SHP77 treated with DMSO at 0.1 percent for 48 hours (cell line): ENCODE measurements around the gene DQX1.
"Not testable (repeated sequence)": the region's sequence is repeated elsewhere in the genome, so short reads cannot be mapped to it uniquely, and the experiment has no call there.

Source experiments
- DNase-seq: peaks from one replicate; lab custom pipeline; 2025; lab: John Stamatoyannopoulos, UW

Gene DQX1, protein sequence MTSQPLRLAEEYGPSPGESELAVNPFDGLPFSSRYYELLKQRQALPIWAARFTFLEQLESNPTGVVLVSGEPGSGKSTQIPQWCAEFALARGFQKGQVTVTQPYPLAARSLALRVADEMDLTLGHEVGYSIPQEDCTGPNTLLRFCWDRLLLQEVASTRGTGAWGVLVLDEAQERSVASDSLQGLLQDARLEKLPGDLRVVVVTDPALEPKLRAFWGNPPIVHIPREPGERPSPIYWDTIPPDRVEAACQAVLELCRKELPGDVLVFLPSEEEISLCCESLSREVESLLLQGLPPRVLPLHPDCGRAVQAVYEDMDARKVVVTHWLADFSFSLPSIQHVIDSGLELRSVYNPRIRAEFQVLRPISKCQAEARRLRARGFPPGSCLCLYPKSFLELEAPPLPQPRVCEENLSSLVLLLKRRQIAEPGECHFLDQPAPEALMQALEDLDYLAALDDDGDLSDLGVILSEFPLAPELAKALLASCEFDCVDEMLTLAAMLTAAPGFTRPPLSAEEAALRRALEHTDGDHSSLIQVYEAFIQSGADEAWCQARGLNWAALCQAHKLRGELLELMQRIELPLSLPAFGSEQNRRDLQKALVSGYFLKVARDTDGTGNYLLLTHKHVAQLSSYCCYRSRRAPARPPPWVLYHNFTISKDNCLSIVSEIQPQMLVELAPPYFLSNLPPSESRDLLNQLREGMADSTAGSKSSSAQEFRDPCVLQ

DNA sequence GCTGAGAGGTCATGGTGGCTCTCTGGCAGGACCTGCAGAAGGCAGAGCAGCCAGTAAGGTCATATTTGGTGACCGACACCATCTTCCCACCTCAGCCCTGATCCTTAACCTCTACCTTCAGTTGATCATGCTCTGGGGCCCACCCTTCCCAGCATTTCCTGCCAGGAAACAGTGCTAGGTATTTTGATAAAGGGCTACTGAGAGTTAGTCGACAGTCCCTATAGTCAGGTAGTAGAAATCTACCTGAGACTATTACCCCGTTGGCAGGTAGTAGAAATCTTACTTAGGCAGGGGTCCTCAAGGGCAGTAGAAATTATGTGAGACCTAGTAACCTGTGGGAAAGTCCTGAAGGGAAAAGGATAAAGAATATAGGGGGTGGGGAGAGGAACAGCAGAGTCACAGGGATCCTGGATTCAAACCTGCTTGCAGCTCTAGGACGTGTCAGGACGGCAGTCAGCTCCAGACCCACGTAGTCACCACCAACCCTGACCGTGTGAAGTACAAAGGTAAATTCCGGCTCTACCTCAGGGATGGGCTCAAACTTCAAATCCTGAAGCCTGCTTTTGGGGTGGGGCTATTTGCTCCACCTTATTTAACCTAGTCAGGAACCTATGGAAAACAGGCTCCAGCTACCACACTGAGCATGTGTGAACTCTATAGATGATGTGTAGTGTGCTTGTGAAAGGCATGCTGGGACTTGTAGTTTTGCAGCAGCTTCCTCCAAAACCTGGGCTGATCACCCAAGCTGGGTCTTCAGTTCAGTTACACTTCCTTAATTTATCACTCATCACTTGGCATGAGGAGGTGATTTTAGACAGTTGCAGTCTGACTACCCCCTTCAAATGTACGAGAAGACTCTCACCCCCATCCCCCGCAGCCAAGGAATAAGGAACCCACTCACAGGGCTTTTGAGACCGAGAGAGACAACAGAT lies at the start of gene DQX1:
DQX1 (minus strand) TSS at position 515 of the 932 bp plus-strand sequence; CDS start at position 13, 502 bp downstream.
- no peak for DNase-seq

DNA sequence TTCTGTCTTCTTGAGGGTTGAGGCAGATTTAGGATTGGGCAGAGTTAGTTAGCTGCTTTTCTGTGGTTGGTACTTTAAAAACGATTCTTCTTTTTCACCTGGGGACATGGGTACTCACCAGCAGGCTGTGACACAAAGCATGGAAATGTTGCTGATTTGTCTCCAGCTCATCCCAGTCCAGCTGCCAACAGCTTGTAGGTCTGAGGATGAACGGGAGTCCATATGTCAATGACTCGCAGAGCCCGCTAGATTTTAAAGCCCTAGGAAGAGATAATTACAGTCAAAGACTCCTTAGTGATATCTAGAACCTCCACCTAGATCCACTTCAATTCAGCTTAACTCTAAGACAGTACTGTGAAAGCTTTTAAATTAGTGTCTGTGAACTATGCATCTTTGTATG lies 49.3 kb upstream of the DQX1 start:
- no peak for DNase-seq

DNA sequence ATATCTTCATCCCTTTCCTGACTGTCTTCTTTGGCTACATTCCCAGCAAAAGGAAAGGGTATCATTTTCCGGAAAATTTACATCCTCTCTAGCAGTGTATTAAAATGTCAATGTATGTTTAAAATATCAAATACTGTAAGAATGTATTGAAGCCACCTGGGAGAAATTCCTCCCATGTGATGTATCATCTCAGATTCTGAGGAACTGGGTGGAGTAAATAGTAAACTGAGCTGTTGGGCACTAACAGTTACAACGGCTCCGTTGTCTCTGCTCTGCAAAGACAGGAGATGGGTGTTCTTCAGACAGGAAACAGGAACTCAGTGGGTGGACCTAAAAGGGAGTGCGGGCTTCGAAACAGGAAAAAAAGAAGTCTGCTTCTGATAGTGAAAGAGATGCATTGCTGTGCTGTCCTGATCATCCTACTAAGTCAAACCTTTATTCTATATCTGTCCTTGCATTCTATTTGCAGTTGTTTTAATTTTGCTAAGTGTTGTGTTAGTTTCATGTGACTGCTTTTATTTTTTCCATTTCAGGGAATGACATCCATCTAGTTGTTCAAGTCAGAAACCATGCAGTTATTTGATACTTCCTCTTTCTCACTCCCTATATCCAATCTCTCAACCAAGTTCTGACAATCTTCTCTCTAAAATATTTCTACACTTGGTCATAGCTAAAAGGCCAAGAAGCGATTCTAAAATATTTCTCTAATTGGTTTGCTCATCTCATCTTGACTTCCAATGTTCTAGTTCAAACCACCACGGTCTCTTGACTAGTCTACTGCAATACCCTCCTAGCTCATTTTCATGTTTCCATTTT lies 47.9 kb upstream of the DQX1 start:
- DNase-seq: no peak

DNA sequence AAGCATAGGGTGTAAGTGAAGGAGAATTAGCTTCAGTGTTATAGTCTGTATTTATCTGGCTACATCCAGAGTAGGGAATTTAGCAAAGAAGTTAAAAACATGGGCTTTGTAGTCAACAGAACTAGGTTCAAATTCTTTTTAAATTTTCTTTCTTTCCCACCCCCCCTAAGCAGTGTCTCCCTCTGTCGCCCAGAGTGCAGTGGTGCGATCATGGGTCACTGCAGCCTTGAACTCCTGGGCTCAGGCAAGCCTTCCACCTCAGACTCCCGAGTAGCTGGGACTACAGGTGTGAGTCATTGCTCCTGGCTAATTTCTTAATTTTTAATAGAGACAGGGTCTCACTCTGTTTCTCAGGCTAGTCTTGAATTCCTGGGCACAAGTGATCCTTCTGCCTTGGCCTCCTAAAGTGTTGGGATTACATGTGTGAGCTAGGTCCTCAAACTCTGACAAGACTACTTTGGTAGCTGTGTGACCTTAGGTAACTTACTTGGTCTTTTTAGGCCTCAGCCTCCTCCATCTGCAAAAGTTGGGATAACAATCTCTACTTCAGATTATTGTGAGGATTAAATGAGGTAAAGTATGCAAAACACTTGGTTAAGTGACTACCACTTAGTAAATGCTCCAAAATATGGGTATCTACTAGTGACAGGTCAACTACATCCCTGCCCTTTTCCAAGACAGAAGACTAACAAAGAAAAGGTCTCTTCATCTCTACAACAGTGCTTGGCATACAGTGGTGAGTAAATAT lies 46.3 kb upstream of the DQX1 start:
- DNase-seq: no peak

DNA sequence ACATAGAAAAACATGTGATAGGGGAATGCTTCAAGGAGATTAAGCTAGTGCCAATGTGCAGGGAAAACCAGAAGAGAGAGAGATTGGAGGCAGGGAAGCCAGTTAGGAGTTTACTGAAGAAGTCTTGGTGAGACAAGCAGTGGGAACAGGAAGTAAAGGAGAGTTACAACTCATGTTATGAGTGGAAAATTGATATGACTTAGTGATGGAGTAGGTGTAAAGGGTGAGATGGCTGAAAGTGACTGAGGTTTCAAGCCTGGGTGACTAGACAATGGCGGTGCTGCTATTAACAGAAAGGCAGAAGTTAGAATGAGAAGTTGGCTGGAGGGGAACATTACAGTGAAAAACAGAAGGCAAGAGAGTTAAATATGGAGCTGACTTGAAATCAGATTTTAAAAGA lies 45.0 kb upstream of the DQX1 start:
- DNase-seq: no peak

DNA sequence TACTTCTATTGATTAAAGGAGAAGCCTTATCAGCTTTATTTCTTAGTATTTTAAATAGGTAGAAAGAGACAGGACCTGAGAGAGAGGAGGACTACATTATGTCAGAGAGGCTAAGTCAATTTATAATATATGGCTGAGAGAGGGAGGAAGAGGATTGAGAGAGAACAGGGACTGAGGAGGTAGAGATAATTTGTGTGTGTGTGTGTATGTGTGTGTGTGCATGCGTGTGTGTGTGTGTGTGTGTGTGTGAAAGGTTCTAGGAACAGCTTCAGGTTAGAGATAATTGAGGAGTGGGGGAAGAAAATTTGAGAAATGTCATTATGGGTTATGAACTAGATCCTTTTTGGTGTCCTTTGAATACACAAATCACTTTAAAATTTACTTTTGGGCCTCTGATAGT lies 43.7 kb upstream of the DQX1 start:
- no peak for DNase-seq

DNA sequence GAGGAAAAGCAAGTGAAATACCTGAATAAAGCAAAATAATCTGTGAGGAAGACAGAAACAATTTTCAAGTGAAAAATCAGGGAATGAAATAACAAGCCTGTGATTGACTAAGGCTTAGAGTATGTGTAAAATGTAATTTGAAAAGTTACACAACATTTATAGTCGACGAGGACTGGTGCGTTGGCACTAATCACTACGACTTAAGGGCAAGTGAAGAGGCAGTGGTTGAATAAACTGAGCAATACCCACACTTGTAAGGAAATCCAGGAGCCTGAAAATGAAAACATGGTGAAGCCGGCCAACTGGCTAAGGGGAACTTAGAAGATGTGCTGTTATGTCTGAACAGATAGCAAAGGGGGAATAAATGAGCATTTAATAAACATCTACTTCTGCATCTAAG lies 41.9 kb upstream of the DQX1 start:
- no peak for DNase-seq

DNA sequence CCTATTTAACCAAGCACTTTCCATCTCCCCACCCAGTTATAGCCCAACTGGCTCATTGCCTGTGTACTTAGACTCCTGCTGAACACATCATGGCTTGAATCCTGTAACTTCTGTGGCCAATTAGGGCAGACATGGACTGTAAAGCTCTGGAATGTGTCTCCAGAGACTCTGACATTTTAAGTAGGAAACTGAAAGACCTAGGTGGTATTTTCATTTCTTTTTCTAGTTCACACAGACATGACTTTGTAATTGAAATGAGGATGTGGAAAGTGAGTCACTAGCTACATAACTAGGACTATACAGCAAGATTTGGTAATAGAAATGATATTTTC lies 40.7 kb upstream of the DQX1 start:
- DNase-seq: no peak

DNA sequence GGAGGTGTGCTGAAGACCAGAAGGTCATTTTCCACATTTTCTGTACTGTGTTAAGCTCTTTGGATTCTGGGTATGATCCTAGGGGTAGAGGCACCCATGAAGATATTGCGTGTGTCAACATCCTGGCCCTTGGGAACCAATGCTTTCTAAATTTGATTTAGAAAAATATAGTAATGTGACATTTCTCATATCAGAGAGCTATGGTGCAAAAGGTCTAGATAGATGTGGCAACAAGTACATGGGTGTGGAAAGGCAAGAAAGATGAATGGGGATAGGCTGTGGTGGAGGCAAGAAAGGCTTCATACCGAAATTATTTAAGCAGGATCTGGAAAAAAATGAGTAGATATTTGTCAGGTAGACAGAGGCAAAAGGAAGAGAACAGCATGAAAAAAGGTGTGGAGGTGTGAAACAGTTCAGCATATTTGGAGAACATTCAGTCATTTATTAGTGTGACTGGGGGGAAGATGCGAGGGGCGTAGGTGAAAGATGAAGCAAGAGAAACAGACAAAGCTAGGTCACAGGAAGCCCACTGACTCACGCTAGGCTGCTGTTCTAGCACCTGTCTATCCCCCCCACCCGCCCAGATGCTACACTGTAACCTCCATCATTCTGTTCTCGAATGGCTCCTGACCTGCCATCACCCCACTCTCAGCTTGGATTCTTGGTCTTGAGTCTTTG lies 40.2 kb upstream of the DQX1 start:
- DNase-seq: no peak

DNA sequence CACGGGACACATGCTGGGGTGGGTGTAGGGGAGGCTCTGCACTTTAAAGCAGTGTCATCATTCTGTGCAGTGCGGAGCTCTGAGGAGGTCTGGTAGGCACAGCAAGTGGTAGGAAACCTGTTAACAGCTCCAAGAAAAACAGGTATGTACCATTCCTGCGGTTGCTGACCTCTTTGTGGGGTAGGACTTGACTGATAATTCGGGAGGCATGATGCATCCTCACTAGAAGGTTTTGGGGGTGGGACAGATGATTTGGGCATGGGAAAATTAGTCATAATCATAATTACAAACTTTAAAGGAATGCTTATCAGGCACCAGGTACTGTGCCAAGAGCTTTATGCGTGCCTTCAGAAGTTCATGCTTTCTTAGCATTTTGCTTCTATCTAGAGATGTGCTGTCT lies 38.2 kb upstream of the DQX1 start:
- DNase-seq: no peak

DNA sequence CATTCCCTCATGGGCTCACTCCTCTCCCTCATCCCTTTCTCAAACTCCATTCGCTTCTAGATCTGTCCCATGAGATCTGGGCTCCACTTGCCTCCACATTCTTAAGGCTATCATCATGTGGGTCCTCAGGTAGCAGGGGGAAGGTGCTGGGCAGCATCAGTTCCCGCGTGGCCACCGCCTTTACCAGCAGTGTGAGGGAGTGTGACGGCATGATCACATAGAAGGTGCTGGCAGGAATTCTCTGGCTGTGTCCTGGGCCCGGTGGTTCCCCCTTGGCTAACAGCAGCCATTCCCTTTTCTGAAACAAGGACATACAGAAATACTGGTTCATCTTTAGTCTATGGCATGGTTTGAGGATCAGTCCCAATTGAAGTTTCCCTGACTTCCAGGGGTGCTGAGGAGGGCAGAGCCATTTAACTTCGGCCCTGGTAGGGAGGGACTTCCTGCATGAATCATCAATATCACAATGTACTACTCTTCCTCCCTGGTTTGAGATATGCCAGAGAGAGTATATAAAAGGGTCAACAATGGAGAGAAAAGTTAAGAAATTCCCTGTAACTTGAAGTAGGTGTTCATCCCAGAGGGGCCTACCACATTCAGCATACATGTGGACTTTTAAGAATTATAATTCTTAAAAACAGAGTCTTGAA lies 36.2 kb upstream of the DQX1 start:
- no peak for DNase-seq

DNA sequence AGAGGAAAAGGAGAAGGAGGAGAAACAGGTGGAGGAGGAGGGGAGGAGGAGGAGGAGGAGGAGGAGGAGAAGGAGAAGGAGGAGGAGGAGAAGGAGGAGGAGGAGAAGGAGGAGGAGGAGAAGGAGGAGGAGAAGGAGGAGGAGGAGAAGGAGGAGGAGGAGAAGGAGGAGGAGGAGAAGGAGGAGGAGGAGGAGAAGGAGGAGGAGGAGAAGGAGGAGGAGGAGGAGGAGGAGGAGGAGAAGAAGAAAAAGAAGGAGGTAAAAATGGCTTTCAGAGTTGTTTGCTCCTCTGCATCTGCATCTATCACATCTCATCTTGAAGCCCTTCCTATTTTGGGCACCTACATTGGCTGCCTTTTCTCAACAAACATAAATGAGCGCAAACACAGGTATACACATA lies 35.0 kb upstream of the DQX1 start:
- not testable (repeated sequence) for DNase-seq

DNA sequence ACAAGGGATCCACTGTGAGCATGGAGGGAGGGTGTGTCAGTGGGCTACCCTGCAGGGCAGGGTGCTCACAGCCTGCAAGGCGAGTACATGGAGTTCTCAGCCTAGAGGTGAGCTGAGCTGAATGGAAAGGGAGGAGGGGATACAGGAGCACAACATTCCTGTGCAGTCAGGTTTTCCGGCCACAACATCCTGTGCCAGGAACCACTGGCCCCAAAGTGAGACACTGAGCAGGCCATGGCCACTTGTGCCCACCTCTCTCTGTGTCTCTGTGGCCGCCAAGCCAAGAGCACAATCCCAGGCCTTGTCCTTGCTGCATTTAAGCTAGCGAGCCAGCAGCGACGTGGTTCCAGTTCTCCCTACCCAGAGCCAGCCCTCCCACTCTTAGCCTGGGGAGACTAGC lies 34.6 kb upstream of the DQX1 start:
- DNase-seq: no peak

DNA sequence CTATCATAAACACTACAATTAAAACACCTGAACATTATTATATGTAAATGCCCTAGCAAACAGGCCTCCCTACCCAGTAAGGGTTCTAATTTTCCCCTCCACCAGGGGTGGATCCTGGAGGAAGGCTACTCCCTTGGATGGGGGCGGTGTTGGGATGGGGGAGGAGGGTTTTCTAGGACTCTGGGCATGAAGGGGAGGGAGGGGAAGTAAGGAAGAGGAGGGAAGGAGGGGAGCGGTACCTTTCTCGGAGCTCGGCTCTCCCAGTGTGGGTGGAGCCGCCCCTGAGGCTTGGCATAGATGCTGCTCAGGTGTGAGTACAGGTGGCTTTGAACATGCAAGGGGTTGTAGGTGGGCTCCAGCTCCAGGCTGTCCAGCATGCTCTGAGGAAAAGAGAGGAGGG lies 33.9 kb upstream of the DQX1 start:
- no peak for DNase-seq

DNA sequence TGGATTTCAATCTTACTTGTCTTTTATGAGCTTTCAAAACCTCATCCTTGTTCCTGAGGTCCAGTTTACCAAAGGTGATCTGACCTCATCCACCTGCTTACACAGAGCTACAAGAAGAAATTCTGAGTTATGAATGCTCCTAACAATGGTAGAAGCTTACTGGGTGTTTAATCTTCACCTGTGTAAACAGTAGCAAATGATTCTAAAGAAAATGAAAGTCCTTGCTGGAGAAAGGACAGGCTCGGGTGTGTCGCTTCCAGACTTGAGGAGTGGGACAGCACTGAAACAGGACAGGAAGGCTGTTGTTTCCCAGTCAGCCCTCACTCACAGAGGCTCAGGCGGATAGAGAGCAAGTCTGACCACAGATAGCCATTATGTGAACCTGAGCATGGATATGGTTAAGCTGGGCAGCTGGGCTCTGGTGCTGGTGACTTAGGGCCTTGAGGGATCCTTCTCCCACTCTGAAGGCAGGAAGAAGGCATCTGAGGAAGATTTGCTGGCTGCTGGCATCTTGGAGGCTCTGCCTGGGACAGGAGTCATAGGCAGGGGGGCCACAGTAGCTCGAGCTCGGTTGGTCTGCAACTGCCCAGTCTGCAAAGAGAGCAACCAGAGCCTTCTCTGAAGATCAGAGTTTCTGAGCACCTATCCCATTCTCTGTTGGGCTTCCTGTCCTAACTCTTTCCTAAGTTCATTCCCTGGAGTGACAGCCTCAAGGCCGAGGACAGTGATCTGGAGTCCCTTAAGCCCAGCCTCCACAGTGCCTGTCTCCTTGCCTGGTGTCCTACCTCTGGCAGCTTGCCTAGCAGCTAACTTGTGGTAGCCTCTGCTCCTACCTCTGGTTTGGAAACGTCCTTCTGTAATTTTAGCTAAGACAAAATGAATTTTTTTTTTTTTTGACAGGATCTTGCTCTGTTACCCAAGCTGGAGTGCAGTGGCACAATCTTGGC lies 32.5 kb upstream of the DQX1 start:
- DNase-seq: no peak

DNA sequence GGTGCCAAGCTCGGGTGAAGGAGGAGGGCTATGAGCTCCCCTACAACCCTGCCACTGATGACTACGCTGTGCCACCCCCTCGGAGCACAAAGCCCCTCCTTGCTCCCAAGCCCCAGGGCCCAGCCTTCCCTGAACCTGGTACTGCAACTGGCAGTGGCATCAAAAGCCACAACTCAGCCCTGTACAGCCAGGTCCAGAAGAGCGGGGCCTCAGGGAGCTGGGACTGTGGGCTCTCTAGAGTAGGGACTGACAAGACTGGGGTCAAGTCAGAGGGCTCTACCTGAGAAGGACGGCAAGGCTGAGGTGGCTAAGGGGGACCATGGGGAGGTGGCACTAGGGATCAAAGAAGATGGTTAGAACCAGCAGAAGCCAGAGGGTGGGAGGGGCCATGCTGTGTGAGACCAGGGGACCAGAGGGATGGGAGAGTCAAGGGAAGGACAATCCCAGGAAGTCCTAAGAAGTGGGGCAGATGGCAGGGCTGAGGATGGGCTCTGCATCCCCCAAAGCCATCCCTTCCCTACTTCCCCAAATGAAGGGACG lies 30.9 kb upstream of the DQX1 start:
- DNase-seq: no peak

DNA sequence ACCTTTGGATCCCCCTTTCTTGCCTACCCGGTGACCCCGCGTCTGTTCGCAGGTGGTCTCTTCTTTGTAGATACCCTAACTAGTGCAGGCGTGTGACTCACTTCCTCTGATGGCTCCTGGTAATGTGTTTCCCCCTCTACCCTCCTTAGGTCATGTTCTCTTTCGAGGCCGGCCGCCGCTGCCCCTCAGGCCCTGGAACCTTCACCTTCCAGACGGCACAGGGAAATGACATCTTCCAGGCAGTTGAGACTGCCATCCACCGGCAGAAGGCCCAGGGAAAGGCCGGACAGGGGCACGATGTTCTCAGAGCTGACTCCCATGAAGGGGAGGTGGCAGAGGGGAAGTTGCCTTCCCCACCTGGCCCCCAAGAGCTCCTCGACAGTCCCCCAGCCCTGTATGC lies 30.1 kb upstream of the DQX1 start:
- no peak for DNase-seq

DNA sequence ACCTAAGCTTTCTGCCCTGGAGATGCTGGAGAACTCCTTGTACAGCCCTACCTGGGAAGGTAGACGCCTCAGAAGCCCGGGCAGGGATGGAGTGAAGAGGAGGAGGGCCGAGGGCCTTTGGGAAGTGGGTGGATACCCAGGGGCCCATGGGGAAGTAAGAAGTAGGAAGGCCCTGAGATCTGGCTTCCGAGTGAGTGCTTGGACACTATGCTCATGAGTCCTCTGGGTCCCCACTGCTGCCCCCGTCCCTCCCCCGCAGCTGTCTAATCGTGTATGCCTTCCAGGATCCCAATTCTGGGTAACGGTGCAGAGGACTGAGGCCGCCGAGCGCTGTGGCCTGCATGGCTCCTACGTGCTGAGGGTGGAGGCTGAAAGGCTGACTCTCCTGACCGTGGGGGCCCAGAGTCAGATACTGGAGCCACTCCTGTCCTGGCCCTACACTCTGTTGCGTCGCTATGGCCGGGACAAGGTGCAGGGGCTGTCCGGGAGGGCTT lies 29.6 kb upstream of the DQX1 start:
- no peak for DNase-seq
